ENCODE results near the gene RNF115.
"Not testable (repeated sequence)": the region's sequence is repeated elsewhere in the genome, so short reads cannot be mapped to it uniquely, and the experiment has no call there.

The RNF115 gene

GRCh38 chr1:145804235-145805045 is 19.5 kb downstream of the RNF115 start:
- H3K4me1 Mint-ChIP-seq (ENCODE audit: low read depth): peaks cover 48% of the 10 kb centered on the region

GRCh38 chr1:145799806-145800205 is 24.1 kb downstream of the RNF115 start:
- Mint-ChIP-seq H3K4me1 (ENCODE audit: low read depth) (peaks cover 37% of the 10 kb centered on the region), H3K9me3 (ENCODE audit: low read depth) (peaks cover 13% of the 10 kb centered on the region), H3K4me3 (no peak overlapping the region), H3K27ac (no peak overlapping the region), H3K27me3 (no peaks in the 10 kb centered on the region), H3K36me3 (peaks cover 30% of the 10 kb centered on the region)

More at GRCh38 chr1:145804235-145805045, 19.5 kb downstream of the RNF115 start:
- H3K4me3 Mint-ChIP-seq: no peak overlapping the region
- peaks cover 9% of the 10 kb centered on the region for H3K36me3 Mint-ChIP-seq
- H3K27ac Mint-ChIP-seq: no peak overlapping the region
- H3K27me3 Mint-ChIP-seq: no peaks in the 10 kb centered on the region
- no peaks in the 10 kb centered on the region for H3K9me3 Mint-ChIP-seq (ENCODE audit: low read depth)

GRCh38 chr1:145796753-145797152 is 27.1 kb downstream of the RNF115 start:
- Mint-ChIP-seq H3K36me3 (peaks cover 30% of the 10 kb centered on the region), H3K4me3 (no peak overlapping the region), H3K9me3 (ENCODE audit: low read depth) (peaks cover 13% of the 10 kb centered on the region), H3K4me1 (ENCODE audit: low read depth) (peaks cover 20% of the 10 kb centered on the region), H3K27ac (no peak overlapping the region), H3K27me3 (no peaks in the 10 kb centered on the region)

GRCh38 chr1:145795257-145795881 is 28.5 kb downstream of the RNF115 start:
- Mint-ChIP-seq H3K27ac (no peak overlapping the region), H3K4me1 (ENCODE audit: low read depth) (peaks cover 14% of the 10 kb centered on the region), H3K27me3 (no peaks in the 10 kb centered on the region), H3K36me3 (peaks cover 30% of the 10 kb centered on the region), H3K9me3 (ENCODE audit: low read depth) (peaks cover 13% of the 10 kb centered on the region), H3K4me3 (no peak overlapping the region)

DNA sequence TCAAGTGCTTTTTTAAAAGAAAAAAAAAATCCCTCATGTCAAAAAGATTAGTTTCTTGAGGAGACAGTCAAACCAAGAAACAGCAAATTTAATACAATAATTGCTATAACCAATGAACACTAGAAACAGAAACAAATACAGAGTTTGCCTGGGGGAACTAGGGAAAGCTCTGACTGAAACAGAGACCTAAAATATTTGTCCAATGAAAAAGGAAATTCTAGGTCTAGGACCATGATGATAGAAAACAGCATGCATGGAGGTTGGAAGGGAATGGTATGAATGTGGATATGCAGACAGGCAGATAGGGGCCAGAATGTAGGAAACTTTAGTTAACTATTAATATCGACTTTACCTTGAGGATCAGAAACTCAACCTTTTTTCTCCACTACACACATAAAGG is 31.4 kb downstream of the RNF115 start:
- Mint-ChIP-seq H3K36me3 (peaks cover 21% of the 10 kb centered on the region), H3K4me1 (ENCODE audit: low read depth) (peaks cover 16% of the 10 kb centered on the region), H3K4me3 (no peak overlapping the region), H3K27ac (no peak overlapping the region), H3K9me3 (ENCODE audit: low read depth) (peaks cover 13% of the 10 kb centered on the region), H3K27me3 (no peaks in the 10 kb centered on the region)

- H3K27me3 Mint-ChIP-seq; H3K4me3 Mint-ChIP-seq; H3K27ac Mint-ChIP-seq; H3K9me3 Mint-ChIP-seq (ENCODE audit: low read depth): not testable (repeated sequence)
- H3K36me3 Mint-ChIP-seq: peaks cover 17% of the 10 kb centered on the region
- H3K4me1 Mint-ChIP-seq (ENCODE audit: low read depth): peaks cover 18% of the 10 kb centered on the region
These were observed 32.0 kb downstream of the RNF115 start for GRCh38 chr1:145791860-145792259.

DNA sequence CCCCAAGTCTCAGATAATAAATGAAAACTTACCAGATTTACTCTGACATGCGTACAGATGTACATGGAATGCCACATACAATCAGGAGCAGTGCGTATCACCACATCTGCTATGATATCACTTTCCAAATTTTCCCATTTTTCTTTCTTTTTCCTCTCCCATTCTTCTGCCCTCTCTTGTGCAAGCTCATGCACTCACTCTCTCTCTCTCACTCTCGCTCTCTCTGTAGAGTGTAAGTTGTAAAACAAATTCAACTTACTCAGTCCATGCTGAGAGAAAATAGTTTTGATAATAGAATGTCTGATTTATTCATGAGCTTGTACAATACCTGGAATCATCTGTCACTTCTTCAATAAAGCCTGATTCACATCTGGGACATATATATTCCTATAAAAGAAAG is 35.3 kb downstream of the RNF115 start:
- Mint-ChIP-seq H3K36me3 (peaks cover 13% of the 10 kb centered on the region), H3K9me3 (ENCODE audit: low read depth) (no peaks in the 10 kb centered on the region), H3K27me3 (no peaks in the 10 kb centered on the region), H3K4me1 (ENCODE audit: low read depth) (peaks cover 27% of the 10 kb centered on the region), H3K27ac (no peak overlapping the region), H3K4me3 (no peak overlapping the region)

- Mint-ChIP-seq H3K9me3 (ENCODE audit: low read depth) (no peaks in the 10 kb centered on the region), H3K36me3 (peaks cover 13% of the 10 kb centered on the region), H3K4me1 (ENCODE audit: low read depth) (peaks cover 27% of the 10 kb centered on the region), H3K4me3 (peak overlapping the region; percentile 51), H3K27ac (peak overlapping the region; percentile 76), H3K27me3 (no peaks in the 10 kb centered on the region)
These were observed 37.6 kb downstream of the RNF115 start for GRCh38 chr1:145786271-145786670.

GRCh38 chr1:145785547-145785946 is 38.3 kb downstream of the RNF115 start:
- Mint-ChIP-seq H3K27ac (peak overlapping the region; percentile 76), H3K36me3 (peaks cover 17% of the 10 kb centered on the region), H3K9me3 (ENCODE audit: low read depth) (no peaks in the 10 kb centered on the region), H3K4me1 (ENCODE audit: low read depth) (peaks cover 27% of the 10 kb centered on the region), H3K27me3 (no peaks in the 10 kb centered on the region), H3K4me3 (peak overlapping the region; percentile 51)

- peaks cover 17% of the 10 kb centered on the region for H3K36me3 Mint-ChIP-seq
- H3K27ac Mint-ChIP-seq: no peak overlapping the region
- peaks cover 27% of the 10 kb centered on the region for H3K4me1 Mint-ChIP-seq (ENCODE audit: low read depth)
- no peak overlapping the region for H3K4me3 Mint-ChIP-seq
- H3K27me3 Mint-ChIP-seq: no peaks in the 10 kb centered on the region
- H3K9me3 Mint-ChIP-seq (ENCODE audit: low read depth): no peaks in the 10 kb centered on the region
These were observed 39.5 kb downstream of the RNF115 start for GRCh38 chr1:145784409-145784808.

GRCh38 chr1:145782272-145783099 is 41.4 kb downstream of the RNF115 start:
- Mint-ChIP-seq H3K4me1 (ENCODE audit: low read depth) (peaks cover 25% of the 10 kb centered on the region), H3K36me3 (peaks cover 15% of the 10 kb centered on the region), H3K4me3 (no peak overlapping the region), H3K27ac (no peak overlapping the region), H3K9me3 (ENCODE audit: low read depth) (no peaks in the 10 kb centered on the region), H3K27me3 (no peaks in the 10 kb centered on the region)

DNA sequence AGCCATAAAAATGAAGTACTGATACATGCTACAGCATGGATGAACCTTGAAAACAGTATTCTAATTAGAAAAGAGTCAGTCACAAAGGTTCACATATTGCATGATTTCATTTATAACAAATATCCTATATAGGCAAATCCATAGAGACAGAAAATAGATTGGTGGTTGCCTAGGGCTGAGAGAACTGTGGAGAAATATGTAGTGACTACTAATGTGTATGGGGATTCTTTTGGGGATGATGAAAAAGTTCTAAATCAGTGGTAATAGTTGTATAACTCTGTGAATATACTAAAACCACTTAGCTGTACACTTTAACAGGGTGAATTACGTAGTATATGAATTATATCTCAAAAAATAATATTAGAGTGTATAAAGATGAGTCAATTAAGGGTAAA is 45.8 kb downstream of the RNF115 start:
- H3K36me3 Mint-ChIP-seq: peaks cover 9% of the 10 kb centered on the region
- H3K9me3 Mint-ChIP-seq (ENCODE audit: low read depth): no peaks in the 10 kb centered on the region
- peaks cover 11% of the 10 kb centered on the region for H3K4me1 Mint-ChIP-seq (ENCODE audit: low read depth)
- no peaks in the 10 kb centered on the region for H3K27me3 Mint-ChIP-seq
- H3K4me3 Mint-ChIP-seq: no peak overlapping the region
- H3K27ac Mint-ChIP-seq: no peak overlapping the region

DNA sequence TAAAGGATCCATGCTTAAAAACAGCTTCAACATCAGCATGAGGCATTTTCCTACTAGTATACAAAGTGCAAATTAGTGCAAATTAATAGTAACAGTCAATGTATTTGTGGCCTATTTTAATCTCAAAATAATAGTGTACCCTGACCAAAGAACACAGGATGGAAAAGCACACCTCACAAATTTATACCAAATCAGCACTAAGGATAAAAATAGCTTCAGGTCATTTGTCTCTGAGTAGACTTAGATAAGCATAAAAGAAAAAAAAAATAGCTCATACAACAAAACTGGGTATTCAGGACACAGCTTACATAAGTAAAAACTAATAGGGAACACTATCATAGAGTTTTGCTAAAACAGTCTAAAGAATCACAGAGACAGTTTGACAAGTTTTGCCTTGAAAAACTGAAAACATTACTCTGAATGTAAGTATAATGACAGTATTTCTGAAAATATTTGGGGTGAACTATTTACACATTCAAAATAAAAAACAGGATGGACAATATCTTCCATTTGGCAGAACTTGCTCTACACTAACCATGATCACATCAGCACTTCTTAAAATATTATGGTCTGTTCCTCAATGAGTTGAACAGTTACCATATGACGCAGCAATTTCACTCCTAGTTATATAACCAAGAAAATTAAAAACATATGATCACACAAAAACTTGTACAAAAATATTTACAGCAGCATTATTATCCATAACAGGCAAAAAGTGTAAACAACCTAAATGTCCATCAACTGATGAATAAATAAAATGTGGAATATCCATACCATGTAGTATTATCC is 46.3 kb downstream of the RNF115 start:
- no peaks in the 10 kb centered on the region for H3K27me3 Mint-ChIP-seq

GRCh38 chr1:145773423-145773822 is 50.5 kb downstream of the RNF115 start:
- H3K9me3 Mint-ChIP-seq (ENCODE audit: low read depth): no peaks in the 10 kb centered on the region
- H3K4me1 Mint-ChIP-seq (ENCODE audit: low read depth): peaks cover 6% of the 10 kb centered on the region
- no peak overlapping the region for H3K4me3 Mint-ChIP-seq
- peaks cover 11% of the 10 kb centered on the region for H3K36me3 Mint-ChIP-seq
- peak overlapping the region; percentile 78 for H3K27ac Mint-ChIP-seq
- no peaks in the 10 kb centered on the region for H3K27me3 Mint-ChIP-seq

More for the DNA sequence above, 46.3 kb downstream of the RNF115 start:
- Mint-ChIP-seq H3K9me3 (ENCODE audit: low read depth) (no peaks in the 10 kb centered on the region), H3K4me1 (ENCODE audit: low read depth) (peaks cover 10% of the 10 kb centered on the region), H3K27ac (no peak overlapping the region), H3K4me3 (no peak overlapping the region), H3K36me3 (peaks cover 9% of the 10 kb centered on the region)

Measured in activated naive CD8-positive, alpha-beta T cell (primary cell).